PC-3 (cell line): ENCODE measurements around the gene CRTC2. TPM values are rescaled to one million over a fixed set of nuclear protein-coding genes. Genes with fewer than 3 reads are reported as not detected.

Experiments used
- ATAC-seq: fragments of 200-7000 bp; cut with Tn5 transposase; 2 replicates; pipeline ENCODE4 v1.9.1; 2020; ENCODE audit warnings: mild to moderate bottlenecking, moderate library complexity
- BruUV-seq: library from RNA; stranded (reverse); fragments of 400-500 nt; replicated peaks from 2 replicates; lab custom pipeline; 2021; lab: Mats Ljungman, UMichigan
- CTCF ChIA-PET: fragments of 300-600 bp; sonication (Branson Sonifier 250); formaldehyde crosslinking; loops from one replicate; lab custom pipeline; 2022; ENCODE audit warnings: antibody characterized with exemption; lab: Charles Lee
- POLR2A ChIA-PET: fragments of 300-600 bp; sonication (Branson Sonifier 250); formaldehyde crosslinking; loops from one replicate; lab custom pipeline; 2022; ENCODE audit warnings: antibody characterized with exemption; ENCODE audit not compliant: unreplicated experiment; lab: Charles Lee
- DNase-seq: peaks from one replicate; pipeline ENCODE4 v3.0.0-alpha.2; 2015
- H2AFZ ChIP-seq: fragments of 300-600 bp; sonication (generic); 2 replicates; pipeline ENCODE4 v1.6.0; 2016; ENCODE audit warnings: antibody characterized with exemption, low read length
- H3F3A ChIP-seq: fragments of 300-600 bp; sonication (generic); one replicate; pipeline ENCODE4 v1.6.0; 2017; ENCODE audit warnings: antibody characterized with exemption, low read length, control low read depth, mild to moderate bottlenecking; ENCODE audit not compliant: unreplicated experiment
- H3K27ac ChIP-seq: fragments of 300-600 bp; sonication (generic); 2 replicates; pipeline ENCODE4 v1.5.1; 2016; ENCODE audit warnings: mild to moderate bottlenecking, low read length
- H3K27me3 ChIP-seq: fragments of 300-600 bp; sonication (generic); 2 replicates; pipeline ENCODE4 v1.6.1; 2016; ENCODE audit warnings: low read length, mixed read lengths
- H3K36me3 ChIP-seq: fragments of 300-600 bp; sonication (generic); 2 replicates; pipeline ENCODE4 v1.6.1; 2016; ENCODE audit warnings: low read depth, mixed run types, low read length, mixed read lengths
- H3K4me1 ChIP-seq: fragments of 300-600 bp; sonication (generic); 2 replicates; pipeline ENCODE4 v1.5.1; 2016; ENCODE audit warnings: low read length; ENCODE audit not compliant: insufficient read depth
- H3K4me2 ChIP-seq: fragments of 300-600 bp; sonication (generic); 2 replicates; pipeline ENCODE4 v1.6.0; 2016; ENCODE audit warnings: low read length
- H3K4me3 ChIP-seq: fragments of 300-600 bp; sonication (generic); 2 replicates; pipeline ENCODE4 v1.5.1; 2016; ENCODE audit warnings: mild to moderate bottlenecking, low read length, mixed read lengths
- H3K79me2 ChIP-seq: fragments of 300-600 bp; sonication (generic); 2 replicates; pipeline ENCODE4 v1.6.1; 2017; ENCODE audit warnings: low read length, mixed read lengths
- H3K9ac ChIP-seq: fragments of 300-600 bp; sonication (generic); 2 replicates; pipeline ENCODE4 v1.6.0; 2016; ENCODE audit warnings: mild to moderate bottlenecking, low read length
- H3K9me2 ChIP-seq: fragments of 300-600 bp; sonication (generic); replicated peaks from 2 replicates; pipeline ENCODE4 v1.6.1; 2016; ENCODE audit warnings: mixed run types, low read length, mixed read lengths
- H3K9me3 ChIP-seq: fragments of 300-600 bp; sonication (generic); 2 replicates; pipeline ENCODE4 v1.6.1; 2016; ENCODE audit warnings: low read length, mixed read lengths
- H4K20me1 ChIP-seq: fragments of 300-600 bp; sonication (generic); 2 replicates; pipeline ENCODE4 v1.6.1; 2016; ENCODE audit warnings: low read length, mixed read lengths
- EZH2 ChIP-seq: fragments of 300-600 bp; sonication (generic); IDR thresholded peaks from one replicate; pipeline ENCODE4 v1.6.1; 2017; ENCODE audit warnings: antibody characterized with exemption, mild to moderate bottlenecking, low read length; ENCODE audit not compliant: unreplicated experiment
- EZH2phosphoT487 ChIP-seq: fragments of 300-600 bp; sonication (generic); IDR thresholded peaks from 2 replicates; pipeline ENCODE4 v1.6.1; 2018; ENCODE audit warnings: mild to moderate bottlenecking, antibody characterized with exemption, low read length, borderline replicate concordance
- intact Hi-C: fragments of 100-400 bp; cut with micrococcal nuclease; formaldehyde crosslinking; loops from 2 replicates; pipeline ENCODE4 v1.9.0; 2023
- total RNA-seq: library from RNA; depleted of rRNA; stranded (reverse); fragments of >200 nt; gene quantifications from 2 replicates; pipeline ENCODE4 v1.2.3, GENCODE V29; 2014
- TF ChIP-seq, protein P1 (sequence below): fragments of 300-600 bp; sonication (generic); conservative IDR thresholded peaks from 2 replicates; pipeline ENCODE4 v1.5.1; 2017; ENCODE audit warnings: antibody characterized with exemption, low read depth, mild to moderate bottlenecking, low read length

CRTC2 gene
- total RNA-seq, 1 experiment from 2014 or later, result 21.0 TPM

DNA sequence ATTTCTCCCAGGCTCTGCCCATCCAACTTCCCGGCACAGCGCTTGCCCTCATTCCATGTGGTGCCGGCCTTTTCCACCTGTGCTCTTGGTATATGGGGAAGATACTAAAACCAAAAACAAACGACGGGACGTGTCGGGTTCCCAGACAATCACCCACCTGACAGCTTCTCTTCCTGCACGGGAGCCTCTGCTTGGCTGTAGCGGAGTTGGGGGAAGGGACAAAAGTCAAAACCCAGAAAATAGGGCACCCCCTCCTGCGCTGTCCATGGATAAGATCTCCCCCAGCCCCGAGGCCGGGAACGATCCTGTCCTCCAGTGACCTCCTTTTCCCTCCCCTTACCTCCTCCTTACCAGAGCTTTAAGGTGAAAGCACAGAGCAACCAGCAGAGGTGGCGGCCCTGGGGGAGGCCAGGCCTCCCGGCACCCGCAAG lies 18.4 kb upstream of the CRTC2 start:
- peaks cover 18% of the 10 kb centered on the region for H3K4me1 ChIP-seq
- no TSS peak for BruUV-seq
- CTCF ChIA-PET, result interaction anchor here (0.5 to 2.4 kb wide), 4 partner anchors 10 to 93 kb away, joined by 3 to 8 read pairs (median 6); partner anchors contain the start of genes CREB3L4, DENND4B and RAB13

GRCh38 chr1:153973525-153973924 lies 15.1 kb upstream of the CRTC2 start:
- POLR2A ChIA-PET, result interaction anchor here (0.6 kb wide), 1 partner anchor 10 kb away, joined by 4 read pairs; the partner anchor contains the start of gene SLC39A1

More for the DNA sequence above, 18.4 kb upstream of the CRTC2 start:
- no peaks in the 10 kb centered on the region for H4K20me1 ChIP-seq
- peaks cover 22% of the 10 kb centered on the region for H3K36me3 ChIP-seq
- POLR2A ChIA-PET, result interaction anchor here (0.5 to 1.7 kb wide), 6 partner anchors 9 to 305 kb away, joined by 3 to 13 read pairs (median 8); partner anchors contain the start of genes CREB3L4, CRTC2 and RPS27
- no peaks in the 10 kb centered on the region for H3K9me2 ChIP-seq
- intact Hi-C loops, result loop anchor here (1.0 kb wide), 3 partner anchors 9 to 19 kb away; partner anchors contain the start of genes CRTC2 and RAB13
- DNase-seq (no peak), ATAC-seq (peak; percentile 3; the same call in 1 of the 2 replicates)
- H3F3A ChIP-seq, result no peaks in the 10 kb centered on the region
- H3K4me3 ChIP-seq, result peak overlapping the region; percentile 79
- H3K4me2 ChIP-seq, result peak overlapping the region; percentile 90
- peak overlapping the region; percentile 83 for H3K9ac ChIP-seq
- TF ChIP-seq EZH2phosphoT487, result no peak
- TF ChIP-seq EZH2, result no peak
- TF ChIP-seq, protein P1, sequence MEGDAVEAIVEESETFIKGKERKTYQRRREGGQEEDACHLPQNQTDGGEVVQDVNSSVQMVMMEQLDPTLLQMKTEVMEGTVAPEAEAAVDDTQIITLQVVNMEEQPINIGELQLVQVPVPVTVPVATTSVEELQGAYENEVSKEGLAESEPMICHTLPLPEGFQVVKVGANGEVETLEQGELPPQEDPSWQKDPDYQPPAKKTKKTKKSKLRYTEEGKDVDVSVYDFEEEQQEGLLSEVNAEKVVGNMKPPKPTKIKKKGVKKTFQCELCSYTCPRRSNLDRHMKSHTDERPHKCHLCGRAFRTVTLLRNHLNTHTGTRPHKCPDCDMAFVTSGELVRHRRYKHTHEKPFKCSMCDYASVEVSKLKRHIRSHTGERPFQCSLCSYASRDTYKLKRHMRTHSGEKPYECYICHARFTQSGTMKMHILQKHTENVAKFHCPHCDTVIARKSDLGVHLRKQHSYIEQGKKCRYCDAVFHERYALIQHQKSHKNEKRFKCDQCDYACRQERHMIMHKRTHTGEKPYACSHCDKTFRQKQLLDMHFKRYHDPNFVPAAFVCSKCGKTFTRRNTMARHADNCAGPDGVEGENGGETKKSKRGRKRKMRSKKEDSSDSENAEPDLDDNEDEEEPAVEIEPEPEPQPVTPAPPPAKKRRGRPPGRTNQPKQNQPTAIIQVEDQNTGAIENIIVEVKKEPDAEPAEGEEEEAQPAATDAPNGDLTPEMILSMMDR, result no peak
- no peaks in the 10 kb centered on the region for H3K27me3 ChIP-seq
- no peaks in the 10 kb centered on the region for H3K9me3 ChIP-seq
- peaks cover 20% of the 10 kb centered on the region for H3K79me2 ChIP-seq
- peak overlapping the region; percentile 8; the same call in 1 of the 2 replicates for H3K27ac ChIP-seq
- H2AFZ ChIP-seq, result peak overlapping the region; percentile 94

More at GRCh38 chr1:153973525-153973924, 15.1 kb upstream of the CRTC2 start:
- Histone ChIP-seq H3K27me3 (no peaks in the 10 kb centered on the region), H3K9me3 (no peaks in the 10 kb centered on the region), H2AFZ (no peak overlapping the region), H3K27ac (no peak overlapping the region), H3K4me2 (no peak overlapping the region), H3K9ac (no peak overlapping the region), H3K4me3 (no peak overlapping the region), H3K4me1 (peaks cover 21% of the 10 kb centered on the region), H4K20me1 (no peaks in the 10 kb centered on the region), H3K36me3 (peaks cover 22% of the 10 kb centered on the region), H3K79me2 (peaks cover 26% of the 10 kb centered on the region), H3F3A (no peaks in the 10 kb centered on the region), H3K9me2 (no peaks in the 10 kb centered on the region)
- intact Hi-C loops, result no loop called here
- DNase-seq (no peak), ATAC-seq (no peak)
- CTCF ChIA-PET, result no interaction called here
- BruUV-seq, result no TSS peak
- TF ChIP-seq, protein P1, result no peak
- no peak for TF ChIP-seq EZH2phosphoT487
